ENCODE measurements around the gene TANC1.

DNA sequence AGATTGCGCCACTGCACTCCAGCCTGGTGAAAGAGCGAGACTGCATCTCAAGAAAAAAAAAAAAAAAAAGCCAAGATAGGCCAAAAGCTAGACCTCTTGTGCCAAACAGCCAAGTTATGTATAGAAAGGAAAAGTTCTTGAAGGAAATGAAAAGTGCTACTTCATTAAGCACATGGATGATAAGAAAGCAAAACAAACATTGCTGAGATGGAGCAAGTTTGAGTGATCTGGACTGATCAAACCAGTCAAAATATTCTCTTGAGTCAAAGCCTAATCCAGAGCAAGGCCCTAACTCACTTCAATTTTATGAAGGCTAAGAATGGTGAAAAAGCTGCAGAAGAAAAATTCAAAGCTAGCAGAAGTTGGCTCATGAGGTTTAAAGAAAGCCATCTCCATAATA lies 28.1 kb upstream of the TANC1 start:
- TF ChIP-seq FOSL2 (IDR thresholded peaks at IDR 0.05): no peak
- no peak for TF ChIP-seq FOSL2 (CRISPR knock-in tag; IDR thresholded peaks at IDR 0.05)
- TF ChIP-seq, protein P1, sequence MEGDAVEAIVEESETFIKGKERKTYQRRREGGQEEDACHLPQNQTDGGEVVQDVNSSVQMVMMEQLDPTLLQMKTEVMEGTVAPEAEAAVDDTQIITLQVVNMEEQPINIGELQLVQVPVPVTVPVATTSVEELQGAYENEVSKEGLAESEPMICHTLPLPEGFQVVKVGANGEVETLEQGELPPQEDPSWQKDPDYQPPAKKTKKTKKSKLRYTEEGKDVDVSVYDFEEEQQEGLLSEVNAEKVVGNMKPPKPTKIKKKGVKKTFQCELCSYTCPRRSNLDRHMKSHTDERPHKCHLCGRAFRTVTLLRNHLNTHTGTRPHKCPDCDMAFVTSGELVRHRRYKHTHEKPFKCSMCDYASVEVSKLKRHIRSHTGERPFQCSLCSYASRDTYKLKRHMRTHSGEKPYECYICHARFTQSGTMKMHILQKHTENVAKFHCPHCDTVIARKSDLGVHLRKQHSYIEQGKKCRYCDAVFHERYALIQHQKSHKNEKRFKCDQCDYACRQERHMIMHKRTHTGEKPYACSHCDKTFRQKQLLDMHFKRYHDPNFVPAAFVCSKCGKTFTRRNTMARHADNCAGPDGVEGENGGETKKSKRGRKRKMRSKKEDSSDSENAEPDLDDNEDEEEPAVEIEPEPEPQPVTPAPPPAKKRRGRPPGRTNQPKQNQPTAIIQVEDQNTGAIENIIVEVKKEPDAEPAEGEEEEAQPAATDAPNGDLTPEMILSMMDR (IDR thresholded peaks at IDR 0.05): no peak

All from A549 (cell line).